Smooth muscle cell (in vitro differentiated cells): ENCODE data around the gene AOAH. TPM values are rescaled to one million over a fixed set of nuclear protein-coding genes. Genes with fewer than 3 reads are reported as not detected.

ENCODE experiments used
- DNase-seq: peaks from one replicate; lab custom pipeline; 2025; ENCODE audit not compliant: unreplicated experiment; lab: John Stamatoyannopoulos, UW
- H2AFZ ChIP-seq: fragments of 200-600 bp; sonication (generic); 2 replicates; pipeline ENCODE4 v1.6.0; 2016; ENCODE audit warnings: antibody characterized with exemption, low read depth, mild to moderate bottlenecking
- H3F3A ChIP-seq: fragments of 200-600 bp; sonication (generic); 2 replicates; pipeline ENCODE4 v1.6.0; 2017; ENCODE audit warnings: antibody characterized with exemption, low read depth
- H3K27ac ChIP-seq: fragments of 200-600 bp; sonication (generic); 2 replicates; pipeline ENCODE4 v1.5.1; 2016; ENCODE audit warnings: low read depth, mild to moderate bottlenecking
- H3K27me3 ChIP-seq: fragments of 200-600 bp; sonication (generic); 2 replicates; pipeline ENCODE4 v1.6.1; 2016; ENCODE audit warnings: low read depth, mild to moderate bottlenecking
- H3K36me3 ChIP-seq: fragments of 200-600 bp; sonication (generic); 2 replicates; pipeline ENCODE4 v1.5.1; 2016; ENCODE audit warnings: low read depth
- H3K4me1 ChIP-seq: fragments of 200-600 bp; sonication (generic); 2 replicates; pipeline ENCODE4 v1.5.1; 2016; ENCODE audit warnings: low read depth
- H3K4me2 ChIP-seq: fragments of 200-600 bp; sonication (generic); 2 replicates; pipeline ENCODE4 v1.6.0; 2016; ENCODE audit warnings: mild to moderate bottlenecking
- H3K4me3 ChIP-seq: fragments of 200-600 bp; sonication (generic); 2 replicates; pipeline ENCODE4 v1.5.1; 2016; ENCODE audit warnings: mild to moderate bottlenecking
- H3K79me2 ChIP-seq: fragments of 200-600 bp; sonication (generic); 2 replicates; pipeline ENCODE4 v1.6.0; 2016; ENCODE audit warnings: low read depth, mild to moderate bottlenecking
- H3K9ac ChIP-seq: fragments of 200-600 bp; sonication (generic); 2 replicates; pipeline ENCODE4 v1.6.0; 2016; ENCODE audit warnings: low read depth
- H3K9me3 ChIP-seq: fragments of 200-600 bp; sonication (generic); replicated peaks from 2 replicates; pipeline ENCODE4 v1.5.1; 2016; ENCODE audit warnings: low read depth
- H4K20me1 ChIP-seq: fragments of 200-600 bp; sonication (generic); 2 replicates; pipeline ENCODE4 v1.6.0; 2016; ENCODE audit warnings: low read depth
- CTCF ChIP-seq: fragments of 200-600 bp; sonication (generic); IDR thresholded peaks from 2 replicates; pipeline ENCODE4 v1.5.1; 2017; ENCODE audit warnings: borderline replicate concordance, mild to moderate bottlenecking, antibody characterized with exemption; ENCODE audit not compliant: insufficient read depth, poor library complexity, severe bottlenecking
- WGBS: methylation state at CpG from one replicate; pipeline ENCODE4 v1.1.7; 2016; ENCODE audit warnings: low lambda C conversion rate; 5-methylcytosine and 5-hydroxymethylcytosine counted together
- polyA plus RNA-seq: library from polyadenylated mRNA; unstranded; fragments of >200 nt; fragmentation: Nextera tagmentation; extraction: Ambion mirVana; gene quantifications from 2 replicates; pipeline ENCODE4 v1.2.1, GENCODE V29; 2016
- total RNA-seq: library from RNA; depleted of rRNA; stranded (reverse); fragments of >200 nt; gene quantifications from 2 replicates; pipeline ENCODE4 v1.2.3, GENCODE V29; 2014

Gene AOAH
- total and polyA plus RNA-seq, 2 experiments from 2014 or later, result not detected

DNA sequence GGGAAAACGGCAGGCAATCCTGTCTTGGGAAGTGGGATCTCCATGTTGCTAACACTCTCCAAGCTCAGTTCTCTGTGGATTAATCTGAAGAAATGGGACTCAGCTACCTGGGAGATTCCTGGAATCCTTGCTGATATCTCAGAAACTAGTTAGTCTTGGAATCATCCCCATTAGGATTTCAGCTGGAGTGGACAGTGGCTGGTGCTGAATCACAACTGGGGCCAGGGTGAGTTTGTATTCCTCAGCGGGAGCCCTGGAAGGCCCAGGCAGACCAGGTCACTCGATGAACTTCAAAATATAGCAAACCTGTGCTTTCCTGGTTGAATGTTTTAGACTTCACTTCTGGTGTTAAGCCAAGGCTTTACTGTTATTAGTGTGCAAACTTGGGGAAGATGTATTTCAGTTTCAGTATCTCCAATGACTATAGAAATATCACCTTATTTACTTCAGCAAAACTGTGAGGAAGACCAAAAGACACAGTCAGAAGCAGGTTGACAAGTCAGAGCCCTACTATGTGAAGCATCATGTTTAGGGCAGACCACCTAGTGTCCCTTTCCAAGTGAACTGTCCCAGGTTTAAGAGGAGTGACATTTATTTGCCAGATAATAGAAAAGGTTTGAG is 126.1 kb downstream of the AOAH start:
- no peak for TF ChIP-seq CTCF
- WGBS, result 88% methylated on average over 3 of the region's 3 CpGs
- Histone ChIP-seq H3F3A (no peaks in the 10 kb centered on the region), H3K4me2 (no peak overlapping the region), H3K9ac (no peak overlapping the region), H3K9me3 (no peaks in the 10 kb centered on the region), H3K27ac (no peak overlapping the region), H3K4me1 (no peaks in the 10 kb centered on the region), H3K79me2 (no peaks in the 10 kb centered on the region), H3K4me3 (no peak overlapping the region), H2AFZ (no peak overlapping the region), H3K36me3 (no peaks in the 10 kb centered on the region), H3K27me3 (no peaks in the 10 kb centered on the region), H4K20me1 (no peaks in the 10 kb centered on the region)
- DNase-seq, result no peak

DNA sequence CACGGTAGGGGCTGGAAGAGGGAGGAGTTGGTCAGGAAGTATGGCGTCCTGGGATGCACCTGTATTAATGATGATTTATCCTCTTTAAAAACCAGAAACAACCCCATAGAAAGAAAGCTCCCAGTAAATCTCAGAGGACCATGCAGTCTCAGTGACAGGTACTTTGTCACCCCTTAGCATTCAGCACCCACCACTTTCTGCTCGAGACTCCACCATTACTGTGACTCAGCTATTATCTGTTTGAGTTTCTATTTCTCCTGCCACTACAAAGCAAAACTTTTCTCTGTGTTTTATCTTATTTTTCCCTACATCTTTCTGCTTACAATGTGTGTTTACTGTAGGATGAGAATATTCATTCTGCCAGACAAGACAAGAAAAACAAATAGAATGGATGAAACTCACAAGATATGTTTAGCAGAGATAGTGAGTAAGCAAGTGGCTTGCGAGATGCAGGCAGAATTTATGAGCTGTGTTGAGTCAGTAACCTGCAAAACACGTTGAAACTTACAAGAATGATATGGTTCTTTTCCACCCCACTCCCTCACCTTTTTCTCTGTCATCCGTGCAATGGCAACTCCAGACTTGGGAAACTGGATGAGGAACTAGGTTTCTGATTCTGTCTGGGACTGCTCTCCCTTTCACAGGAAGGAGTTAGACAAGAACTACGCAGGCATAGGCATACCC is 127.1 kb downstream of the AOAH start:
- Histone ChIP-seq H3K27ac (no peak overlapping the region), H3K79me2 (no peaks in the 10 kb centered on the region), H3K9ac (no peak overlapping the region), H2AFZ (no peak overlapping the region), H3K4me1 (no peaks in the 10 kb centered on the region), H3K4me3 (no peak overlapping the region), H3K27me3 (no peaks in the 10 kb centered on the region), H3F3A (no peaks in the 10 kb centered on the region), H3K9me3 (no peaks in the 10 kb centered on the region), H3K36me3 (no peaks in the 10 kb centered on the region), H3K4me2 (no peak overlapping the region), H4K20me1 (no peaks in the 10 kb centered on the region)
- no peak for DNase-seq
- WGBS, result 54% methylated on average over 7 of the region's 7 CpGs
- TF ChIP-seq CTCF, result no peak

DNA sequence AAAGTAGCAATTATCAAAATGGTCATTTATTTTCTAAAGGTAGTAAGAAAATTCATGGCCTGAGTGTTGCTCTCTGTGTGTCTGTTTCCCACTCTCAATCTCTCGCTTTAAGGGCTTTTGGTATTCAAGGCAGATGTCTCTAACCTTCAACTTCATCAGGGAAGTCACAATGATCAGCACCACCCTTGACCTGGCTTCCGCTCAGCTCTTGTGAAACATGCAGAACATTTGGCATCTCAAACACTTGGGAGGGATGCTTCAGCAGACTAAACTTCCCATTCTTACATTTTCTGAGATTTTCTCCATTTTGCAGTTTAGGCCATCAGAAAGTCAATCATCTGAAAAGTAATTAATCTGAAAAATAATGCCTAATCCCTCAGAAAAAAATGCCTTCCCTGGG is 129.8 kb downstream of the AOAH start:
- 100% methylated on average over 2 of the region's 2 CpGs for WGBS
- TF ChIP-seq CTCF, result no peak
- Histone ChIP-seq H3K9ac (no peak overlapping the region), H3F3A (no peaks in the 10 kb centered on the region), H3K36me3 (no peaks in the 10 kb centered on the region), H3K4me1 (no peaks in the 10 kb centered on the region), H3K79me2 (no peaks in the 10 kb centered on the region), H3K4me2 (no peak overlapping the region), H2AFZ (no peak overlapping the region), H4K20me1 (no peaks in the 10 kb centered on the region), H3K27me3 (peaks cover 3% of the 10 kb centered on the region), H3K27ac (no peak overlapping the region), H3K4me3 (no peak overlapping the region), H3K9me3 (no peaks in the 10 kb centered on the region)
- no peak for DNase-seq

- Histone ChIP-seq H3K27ac (no peak overlapping the region), H3K4me2 (no peak overlapping the region), H4K20me1 (no peaks in the 10 kb centered on the region), H3K79me2 (no peaks in the 10 kb centered on the region), H3K4me3 (no peak overlapping the region), H3K27me3 (peaks cover 3% of the 10 kb centered on the region), H3K9ac (no peak overlapping the region), H3K9me3 (no peaks in the 10 kb centered on the region), H2AFZ (no peak overlapping the region), H3K4me1 (no peaks in the 10 kb centered on the region), H3K36me3 (no peaks in the 10 kb centered on the region), H3F3A (no peaks in the 10 kb centered on the region)
- 90% methylated on average over 3 of the region's 3 CpGs for WGBS
- DNase-seq, result no peak
- TF ChIP-seq CTCF, result no peak
Measured at GRCh38 chr7:36591636-36592035, 132.7 kb downstream of the AOAH start.
